Activated T-cell treated with anti-CD3 and anti-CD28 coated beads, Interleukin-2, amount 50 U/mL, for 1 hour (primary cell): ENCODE measurements around the gene SUPT3H.
"Not testable (repeated sequence)": the region's sequence is repeated elsewhere in the genome, so short reads cannot be mapped to it uniquely, and the experiment has no call there.

ENCODE experiments used
- DNase-seq: peaks from one replicate; pipeline ENCODE4 v3.0.0-alpha.2; 2020

SUPT3H gene

GRCh38 chr6:45163952-45164766 lies 213.6 kb downstream of the SUPT3H start:
- DNase-seq, result no peak

- no peak for DNase-seq
Observed at GRCh38 chr6:45160305-45160704, 217.4 kb downstream of the SUPT3H start.

- DNase-seq, result no peak
Observed at GRCh38 chr6:45156075-45156474, 221.7 kb downstream of the SUPT3H start.

GRCh38 chr6:45155341-45155894 lies 222.3 kb downstream of the SUPT3H start:
- no peak for DNase-seq

- no peak for DNase-seq
Observed at GRCh38 chr6:45154679-45155078, 223.1 kb downstream of the SUPT3H start.

- no peak for DNase-seq
Observed at GRCh38 chr6:45148711-45149341, 228.9 kb downstream of the SUPT3H start.

- no peak for DNase-seq
Observed at GRCh38 chr6:45148278-45148677, 229.5 kb downstream of the SUPT3H start.

GRCh38 chr6:45145658-45146057 lies 232.1 kb downstream of the SUPT3H start:
- not testable (repeated sequence) for DNase-seq

GRCh38 chr6:45138765-45139164 lies 239.0 kb downstream of the SUPT3H start:
- no peak for DNase-seq

GRCh38 chr6:45136495-45136894 lies 241.2 kb downstream of the SUPT3H start:
- no peak for DNase-seq

- no peak for DNase-seq
Observed at GRCh38 chr6:45132658-45133294, 245.0 kb downstream of the SUPT3H start.

- no peak for DNase-seq
Observed at GRCh38 chr6:45132059-45132458, 245.7 kb downstream of the SUPT3H start.

- DNase-seq, result no peak
Observed at GRCh38 chr6:45129051-45129450, 248.7 kb downstream of the SUPT3H start.

GRCh38 chr6:45127185-45127584 lies 250.5 kb downstream of the SUPT3H start:
- no peak for DNase-seq

GRCh38 chr6:45126033-45126432 lies 251.7 kb downstream of the SUPT3H start:
- DNase-seq, result no peak

GRCh38 chr6:45123023-45123422 lies 254.7 kb downstream of the SUPT3H start:
- no peak for DNase-seq

- no peak for DNase-seq
Observed at GRCh38 chr6:45118754-45119153, 259.0 kb downstream of the SUPT3H start.

- no peak for DNase-seq
Observed at GRCh38 chr6:45116714-45117410, 260.9 kb downstream of the SUPT3H start.

GRCh38 chr6:45115696-45116095 lies 262.0 kb downstream of the SUPT3H start:
- DNase-seq, result no peak

- DNase-seq, result no peak
Observed at GRCh38 chr6:45112711-45113110, 265.0 kb downstream of the SUPT3H start.

- DNase-seq, result no peak
Observed at GRCh38 chr6:45109551-45109950, 268.2 kb downstream of the SUPT3H start.

GRCh38 chr6:45105170-45105820 lies 272.4 kb downstream of the SUPT3H start:
- DNase-seq, result no peak

- no peak for DNase-seq
Observed at GRCh38 chr6:45104429-45104828, 273.3 kb downstream of the SUPT3H start.
